ENCODE data around the gene DYRK3. TPM values are rescaled to one million over a fixed set of nuclear protein-coding genes. Genes with fewer than 3 reads are reported as not detected.

Gene DYRK3
- total RNA-seq, 1 donor: 11.0 TPM

DNA sequence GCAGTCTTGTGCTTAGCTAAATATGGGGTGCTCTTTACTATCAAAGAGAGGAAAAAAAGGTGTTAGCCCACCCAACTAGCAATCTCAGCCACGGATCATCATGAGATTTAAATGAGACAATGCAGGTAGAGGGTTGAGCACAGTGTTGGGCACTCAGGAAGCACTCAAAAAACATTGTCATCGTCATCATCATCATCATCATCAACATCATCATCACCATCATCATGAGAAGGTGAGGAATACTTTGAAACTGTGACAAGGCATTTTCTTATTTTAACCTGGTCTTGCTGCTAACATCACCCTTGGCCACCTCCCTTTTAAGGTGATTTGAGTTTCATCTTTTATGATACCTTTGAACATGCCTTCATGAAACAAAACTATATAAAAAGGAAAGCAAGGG, 46.0 kb downstream of the DYRK3 start:
- no peak for DNase-seq (ENCODE audit: low read depth in 2 of 3, low spot score in 2 of 3)

DNA sequence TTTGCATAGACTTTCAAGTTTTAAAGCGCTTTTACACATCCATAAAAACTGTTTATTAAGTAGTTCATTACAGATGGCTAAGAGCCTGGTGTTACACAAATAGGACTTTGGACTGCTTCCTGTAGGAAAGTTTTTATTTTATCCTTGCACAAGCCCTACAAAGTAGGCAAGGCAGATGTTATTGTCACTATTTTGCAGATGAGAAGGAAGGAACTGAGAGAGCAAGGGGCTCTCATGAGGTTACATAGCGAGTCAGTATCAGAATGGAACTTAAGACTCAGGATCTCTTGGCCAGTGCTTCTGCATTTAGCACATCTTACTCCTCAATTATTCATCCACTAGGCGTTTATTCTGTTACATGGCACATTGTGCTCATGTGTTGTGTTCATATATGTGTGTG, 46.8 kb downstream of the DYRK3 start:
- DNase-seq (ENCODE audit: low read depth in 2 of 3, low spot score in 2 of 3): no peak

DNA sequence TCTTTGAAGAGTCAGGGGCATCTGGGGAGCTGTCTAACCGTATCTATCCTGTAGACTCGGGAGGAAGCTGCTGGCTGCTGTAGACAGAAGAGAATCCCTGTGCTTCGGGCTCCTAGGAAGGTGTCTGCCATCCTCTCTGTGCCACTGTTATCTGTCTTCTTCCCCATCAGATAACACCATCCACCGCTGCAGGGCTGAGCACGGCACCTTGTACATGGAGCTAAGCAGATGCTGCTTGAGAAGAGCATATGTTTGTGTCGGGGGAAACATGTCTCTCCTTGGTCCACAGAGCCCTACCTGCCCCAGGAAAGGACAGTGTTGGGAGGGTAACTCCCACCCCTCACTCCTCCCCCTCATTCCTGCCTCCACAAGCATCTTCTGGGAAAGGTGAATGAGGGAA, 48.0 kb downstream of the DYRK3 start:
- no peak for DNase-seq (ENCODE audit: low read depth in 2 of 3, low spot score in 2 of 3)

DNA sequence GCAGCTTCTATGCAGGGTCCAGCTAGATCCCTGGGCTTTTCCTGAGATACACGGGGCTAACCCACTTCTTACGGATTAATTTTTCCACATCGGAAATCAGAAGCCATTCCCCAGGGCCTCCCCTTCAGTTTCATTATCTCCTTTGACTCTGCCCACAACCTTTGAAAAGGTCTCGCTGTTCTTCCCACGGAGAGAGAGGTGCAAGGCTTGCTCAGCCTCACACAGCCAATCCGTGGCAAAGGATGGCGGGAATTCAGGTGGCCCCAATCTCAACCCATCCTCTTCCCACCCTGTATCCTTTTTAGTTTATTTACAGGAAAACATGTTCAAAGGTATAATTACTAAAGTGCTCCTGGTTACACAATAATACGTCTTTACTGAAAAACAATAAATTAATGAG, 48.7 kb downstream of the DYRK3 start:
- DNase-seq (ENCODE audit: low read depth in 2 of 3, low spot score in 2 of 3): no peak

DNA sequence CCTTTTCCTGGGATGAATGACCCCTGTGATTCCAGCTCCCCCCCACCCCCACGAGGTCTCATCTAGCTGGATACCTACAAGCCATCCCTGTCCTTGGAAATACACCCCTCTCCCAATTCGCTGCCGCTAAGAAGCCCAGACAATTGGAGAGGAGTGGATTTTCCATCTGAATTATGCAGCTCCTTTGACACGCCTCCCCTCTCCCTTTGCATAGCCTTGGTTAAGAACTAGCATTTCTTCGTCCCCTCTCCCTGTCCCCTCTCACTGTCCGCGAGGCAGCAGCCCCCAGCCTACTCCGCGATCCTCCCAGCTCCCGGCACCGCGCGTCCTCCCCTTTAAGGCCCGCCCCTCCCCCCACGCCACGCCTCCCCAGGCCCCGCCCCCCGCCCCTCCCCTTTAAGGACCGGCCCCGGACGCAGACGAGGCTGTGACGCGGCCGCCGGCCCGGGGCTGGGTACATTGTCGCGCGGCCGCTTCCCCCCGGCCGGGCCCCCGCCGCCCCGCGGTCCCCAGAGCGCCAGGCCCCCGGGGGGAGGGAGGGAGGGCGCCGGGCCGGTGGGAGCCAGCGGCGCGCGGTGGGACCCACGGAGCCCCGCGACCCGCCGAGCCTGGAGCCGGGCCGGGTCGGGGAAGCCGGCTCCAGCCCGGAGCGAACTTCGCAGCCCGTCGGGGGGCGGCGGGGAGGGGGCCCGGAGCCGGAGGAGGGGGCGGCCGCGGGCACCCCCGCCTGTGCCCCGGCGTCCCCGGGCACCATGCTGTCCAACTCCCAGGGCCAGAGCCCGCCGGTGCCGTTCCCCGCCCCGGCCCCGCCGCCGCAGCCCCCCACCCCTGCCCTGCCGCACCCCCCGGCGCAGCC, 49.4 kb downstream of the DYRK3 start, which contains the start of gene MAPKAPK2:
Gene MAPKAPK2, plus strand, starts transcription at position 428 of the 856 bp plus-strand sequence. Its CDS starts 325 bp downstream, at position 753.
- peak; percentile 57 to 82 (median 75) for DNase-seq (ENCODE audit: low read depth in 2 of 3, low spot score in 2 of 3)

DNA sequence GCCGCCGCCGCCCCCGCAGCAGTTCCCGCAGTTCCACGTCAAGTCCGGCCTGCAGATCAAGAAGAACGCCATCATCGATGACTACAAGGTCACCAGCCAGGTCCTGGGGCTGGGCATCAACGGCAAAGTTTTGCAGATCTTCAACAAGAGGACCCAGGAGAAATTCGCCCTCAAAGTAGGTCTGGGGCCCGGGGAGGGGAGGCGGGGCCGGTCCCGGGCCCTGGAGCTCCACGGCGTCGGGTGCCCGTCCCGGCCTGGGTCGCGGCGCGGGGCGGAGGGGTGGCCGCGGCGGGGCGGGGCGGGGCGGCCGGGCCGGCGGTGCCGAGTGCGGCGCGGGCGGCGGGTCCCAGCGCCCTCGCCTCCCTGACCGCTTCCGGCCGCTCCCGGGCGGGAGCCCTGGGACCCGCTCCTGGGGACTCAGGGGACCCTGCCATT, 50.0 kb downstream of the DYRK3 start:
- DNase-seq (ENCODE audit: low read depth in 2 of 3, low spot score in 2 of 3): peak in 2 of 3 donors; percentile 31 to 48

DNA sequence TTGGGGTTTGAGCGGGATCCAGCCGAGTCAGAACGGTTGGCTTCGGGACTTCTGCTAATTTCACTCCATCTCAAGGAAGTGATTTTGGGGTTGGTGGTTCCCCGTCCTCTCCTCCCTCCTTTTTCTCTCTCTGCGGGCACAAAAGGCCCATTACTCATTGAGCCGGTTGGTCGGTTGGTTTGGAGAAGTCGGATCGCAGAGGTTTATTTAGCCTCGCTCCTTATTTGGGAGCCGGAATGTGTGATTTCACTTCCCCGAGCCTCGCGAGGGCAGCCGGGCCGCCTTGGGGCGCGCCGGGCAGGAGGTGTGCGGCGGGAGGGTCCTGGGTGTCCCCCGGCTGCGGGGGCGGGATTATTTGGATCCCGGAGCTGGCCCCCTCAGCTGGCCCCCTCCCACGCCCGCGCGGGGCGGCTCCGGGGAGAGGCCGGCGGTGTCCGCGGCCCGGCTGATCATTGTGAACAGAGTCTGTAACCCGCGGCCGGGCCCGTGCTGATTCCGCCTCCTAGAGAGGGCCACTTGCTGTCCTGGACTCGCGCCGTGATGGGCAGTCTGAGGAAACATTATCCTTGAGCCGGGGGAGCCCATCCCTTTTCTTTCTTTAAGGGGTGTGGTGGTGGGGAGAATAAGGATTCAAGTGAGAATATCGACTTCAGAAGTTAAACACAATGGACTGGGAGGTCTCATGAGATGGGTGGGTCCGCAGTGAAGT, 50.6 kb downstream of the DYRK3 start:
- DNase-seq (ENCODE audit: low read depth in 2 of 3, low spot score in 2 of 3): peak; percentile 29 to 97 (median 90)

DNA sequence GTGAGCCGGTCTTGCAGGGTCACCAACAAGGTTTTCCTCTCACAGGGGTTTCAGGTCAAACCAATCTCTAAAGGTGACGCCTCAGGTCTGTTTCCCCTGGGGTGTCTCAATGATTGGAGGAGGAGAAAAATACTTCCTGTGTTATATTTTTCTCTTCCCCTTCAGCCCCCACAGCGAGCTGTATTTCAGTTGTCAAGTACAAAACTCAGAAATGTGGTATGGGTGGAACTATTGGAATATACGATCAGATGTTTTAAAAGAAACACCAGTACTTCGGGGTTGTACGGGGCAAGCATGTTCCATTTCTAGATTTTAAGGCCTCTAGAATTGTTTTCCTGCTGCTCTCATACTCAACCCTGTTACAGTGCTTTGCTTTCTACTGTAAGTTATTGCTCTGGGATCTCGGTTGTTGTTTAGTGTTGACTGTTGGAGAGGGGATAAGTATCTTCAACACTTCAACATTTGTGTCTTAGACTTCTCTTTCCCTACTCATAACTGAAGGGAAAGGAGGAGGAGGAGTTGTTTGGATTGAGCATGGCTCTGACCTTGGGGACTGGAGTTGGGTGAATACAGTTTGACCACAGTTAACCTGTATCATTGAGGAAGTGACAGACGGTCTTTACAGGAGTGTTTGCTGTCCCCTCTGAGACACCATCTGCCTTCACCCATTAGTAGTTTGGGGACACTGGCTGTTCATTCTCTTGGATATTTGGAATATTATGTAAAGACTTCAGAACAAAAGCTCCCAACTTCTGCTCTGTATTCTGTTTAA, 51.3 kb downstream of the DYRK3 start:
- peak in 1 of 3 donors; percentile 43 for DNase-seq (ENCODE audit: low read depth in 2 of 3, low spot score in 2 of 3)

DNA sequence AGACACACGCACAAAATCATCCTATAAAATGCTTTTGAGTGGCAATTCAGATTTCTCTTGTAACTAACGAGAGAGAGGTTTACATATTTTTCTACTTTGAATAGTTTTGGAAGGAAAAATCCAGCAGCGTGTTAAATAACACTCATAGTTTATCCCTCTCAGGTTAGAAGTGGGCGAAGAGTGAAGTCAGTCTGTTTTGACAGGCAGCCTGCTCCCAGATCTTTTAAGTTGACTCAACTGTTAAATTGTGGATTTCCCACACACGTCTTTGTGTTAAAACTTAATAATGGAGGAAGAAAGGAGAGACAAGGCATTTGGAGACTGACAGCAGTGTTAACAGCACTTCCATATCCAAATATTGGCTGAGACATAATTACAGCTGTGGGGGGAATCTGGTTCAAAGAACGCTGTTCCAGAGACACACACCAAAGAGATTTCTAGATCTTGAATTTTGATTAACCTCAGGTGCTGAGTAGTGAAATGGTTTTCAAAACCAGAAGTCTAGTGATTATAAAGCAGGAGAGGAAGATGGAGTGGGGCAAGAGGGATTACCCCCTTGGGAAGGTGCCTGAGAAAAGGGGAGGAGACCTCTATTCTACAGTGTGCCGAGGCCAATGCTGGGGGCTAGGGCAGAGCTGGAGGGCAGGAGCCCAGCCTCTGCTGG, 52.0 kb downstream of the DYRK3 start:
- DNase-seq (ENCODE audit: low read depth in 2 of 3, low spot score in 2 of 3): no peak

DNA sequence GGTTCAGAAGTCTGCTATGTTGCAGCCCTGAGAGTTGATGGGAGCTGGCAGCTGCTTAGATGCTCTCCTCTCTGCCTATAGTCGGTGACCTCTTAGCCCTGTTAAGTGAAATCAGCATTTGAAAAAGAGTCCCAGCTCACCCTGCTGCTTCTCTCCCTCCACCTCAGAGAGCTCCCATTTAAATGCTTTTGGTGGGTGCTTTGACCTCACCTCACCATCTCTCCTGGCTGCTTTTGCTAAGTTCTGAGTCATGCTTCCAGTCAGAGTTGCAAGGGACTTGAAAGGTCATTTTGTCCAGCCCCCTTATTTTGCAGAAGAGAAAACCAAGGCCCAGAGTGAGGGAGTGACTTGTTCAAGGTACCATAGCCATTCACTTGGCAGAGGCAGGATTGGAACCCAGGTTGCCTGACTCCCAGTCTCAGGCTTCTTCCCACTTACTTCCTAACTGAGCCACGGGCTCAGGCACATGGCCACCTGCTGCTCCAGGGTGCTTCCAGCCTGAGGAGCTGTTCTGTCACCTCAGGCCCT, 52.6 kb downstream of the DYRK3 start:
- no peak for DNase-seq (ENCODE audit: low read depth in 2 of 3, low spot score in 2 of 3)

DNA sequence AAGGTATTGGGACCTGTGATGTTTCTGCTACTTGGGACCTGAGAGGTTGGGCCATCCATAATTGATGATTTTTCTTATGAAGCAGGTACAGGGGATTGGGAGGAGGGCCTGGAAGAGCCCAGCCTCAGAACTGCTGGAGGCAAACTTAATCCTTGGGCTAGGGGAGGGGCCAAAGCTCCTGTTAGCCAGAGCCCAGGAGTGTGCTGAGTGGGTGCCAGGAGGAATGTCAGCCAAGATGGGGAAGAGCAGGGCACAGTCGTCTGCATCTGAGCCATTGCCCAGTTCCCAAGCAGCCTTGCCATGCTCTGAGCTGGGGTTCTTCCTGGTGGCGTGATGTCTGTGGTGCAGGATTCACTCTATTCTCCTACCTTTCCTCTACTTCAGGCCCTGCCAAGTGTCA, 55.2 kb downstream of the DYRK3 start:
- no peak for DNase-seq (ENCODE audit: low read depth in 2 of 3, low spot score in 2 of 3)

DNA sequence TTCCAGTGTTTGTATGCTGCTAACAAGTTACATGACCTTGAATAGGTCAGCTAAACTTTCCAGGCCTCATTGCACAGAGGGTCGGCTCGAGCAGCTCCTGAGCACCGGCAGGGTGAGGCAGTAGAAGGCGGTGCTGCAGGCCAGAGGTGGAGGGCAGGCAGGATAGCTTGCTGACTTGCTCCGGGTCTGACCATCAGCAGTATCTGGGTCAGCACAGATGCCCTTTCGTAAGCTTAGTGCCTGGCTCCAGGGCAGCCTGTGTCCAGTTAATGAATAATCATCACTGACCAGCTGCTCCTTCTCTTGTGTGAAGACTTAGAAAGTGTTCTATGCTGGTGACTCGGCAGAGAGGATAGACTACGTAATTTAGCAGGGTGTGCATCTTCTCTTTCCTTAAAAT, 56.3 kb downstream of the DYRK3 start:
- no peak for DNase-seq (ENCODE audit: low read depth in 2 of 3, low spot score in 2 of 3)

DNA sequence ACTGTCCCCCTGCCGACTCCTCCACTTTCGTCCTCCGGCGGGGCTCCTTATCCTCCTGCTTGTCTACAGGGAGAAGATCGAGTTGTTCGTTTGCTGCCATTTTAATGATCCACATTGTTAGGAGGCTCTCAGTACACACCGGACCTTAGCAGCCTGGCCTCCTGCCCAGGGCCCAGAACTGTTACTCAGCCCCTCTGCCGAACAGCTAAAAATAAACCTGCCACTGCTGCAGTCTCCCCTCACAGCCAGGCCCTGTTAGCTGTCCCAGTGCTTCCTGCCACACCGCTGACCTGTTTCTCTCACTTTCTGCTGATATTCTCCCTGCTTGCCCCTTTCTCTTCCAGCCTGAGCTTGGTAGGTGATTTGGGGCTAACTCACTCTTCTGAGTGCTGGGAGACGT, 57.7 kb downstream of the DYRK3 start:
- DNase-seq (ENCODE audit: low read depth in 2 of 3, low spot score in 2 of 3): no peak

DNA sequence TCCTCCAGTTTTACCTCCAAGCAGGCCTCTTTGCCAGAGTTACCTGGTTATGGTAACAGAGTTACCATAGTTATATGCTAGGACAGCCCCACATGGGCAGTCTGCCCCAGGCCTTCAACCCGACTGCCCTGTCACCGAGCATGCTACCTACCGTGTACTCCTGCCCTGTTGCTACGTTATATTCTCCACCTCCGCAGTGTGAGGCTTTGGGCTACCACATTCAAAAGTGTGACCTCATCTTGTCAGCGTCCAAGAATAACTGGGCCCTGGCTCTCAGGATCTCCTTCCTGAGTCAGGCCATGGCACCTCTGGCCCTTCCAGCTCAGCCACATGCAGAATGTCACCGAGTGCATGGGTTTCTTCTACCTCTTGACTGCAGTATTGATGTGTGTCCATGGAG, 58.3 kb downstream of the DYRK3 start:
- DNase-seq (ENCODE audit: low read depth in 2 of 3, low spot score in 2 of 3): no peak

DNA sequence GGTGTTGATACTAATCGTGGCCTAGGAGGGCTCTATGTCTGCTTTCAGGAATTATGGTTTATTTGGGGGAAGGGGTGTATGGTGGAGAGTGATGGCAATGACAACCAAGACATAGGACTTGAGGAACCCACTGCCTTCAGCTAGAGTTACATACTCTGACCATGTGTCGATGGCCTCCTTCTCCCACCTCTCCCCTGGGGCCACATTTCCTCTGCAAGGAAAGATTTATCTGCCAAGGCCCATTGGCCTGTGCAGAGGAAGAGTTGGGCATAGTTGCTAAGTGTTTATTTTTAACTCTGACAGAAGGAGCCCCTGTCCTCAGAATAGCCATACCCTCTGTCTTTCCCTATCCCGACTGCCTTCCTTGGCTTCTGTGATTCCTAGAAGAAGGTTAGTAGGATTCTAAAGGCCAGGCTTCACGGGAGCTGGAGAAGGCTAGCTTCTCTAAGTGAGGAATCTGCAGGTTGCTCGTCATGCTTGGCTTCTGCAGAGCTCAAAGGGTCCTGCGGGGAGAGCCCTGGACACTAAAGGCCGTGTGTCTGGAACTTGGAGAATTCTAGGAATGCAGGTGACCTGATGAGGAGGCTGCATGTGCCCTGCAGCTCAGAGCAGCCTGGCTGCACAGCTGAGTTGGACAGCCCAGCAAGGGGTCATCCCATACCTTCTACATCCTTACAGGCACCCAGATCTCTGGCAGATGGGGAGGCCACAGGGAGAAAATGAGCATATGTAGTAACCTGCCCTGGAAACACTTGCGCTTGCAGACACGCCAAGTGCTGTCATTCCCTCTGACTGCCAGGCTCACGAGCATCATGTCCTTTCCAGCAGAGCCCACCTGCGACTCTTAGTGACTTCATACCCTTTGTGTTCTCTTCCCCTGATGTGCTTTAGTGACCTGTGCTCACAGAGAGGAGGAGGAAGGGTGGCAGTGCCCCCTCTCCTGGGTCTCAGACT, 59.1 kb downstream of the DYRK3 start:
- no peak for DNase-seq (ENCODE audit: low read depth in 2 of 3, low spot score in 2 of 3)

DNA sequence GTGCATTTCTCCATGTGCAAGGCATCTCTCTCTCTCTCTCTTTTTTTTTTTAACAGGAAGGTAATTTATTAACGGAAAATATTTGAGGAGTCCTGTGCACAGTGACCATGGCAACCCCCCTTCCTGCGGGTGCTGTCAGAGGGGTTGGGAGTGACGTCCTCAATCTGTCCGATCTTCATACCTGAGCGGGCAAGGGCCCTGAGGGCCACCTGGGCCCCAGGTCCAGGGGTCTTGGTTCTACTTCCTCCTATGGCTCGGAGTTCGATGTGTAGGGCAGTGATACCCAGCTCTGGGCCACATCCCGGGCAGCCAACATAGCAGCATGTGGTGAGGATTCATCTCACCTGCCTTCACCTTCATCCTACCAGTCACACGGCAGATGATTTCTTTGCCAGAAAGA, 60.4 kb downstream of the DYRK3 start:
- no peak for DNase-seq (ENCODE audit: low read depth in 2 of 3, low spot score in 2 of 3)

DNA sequence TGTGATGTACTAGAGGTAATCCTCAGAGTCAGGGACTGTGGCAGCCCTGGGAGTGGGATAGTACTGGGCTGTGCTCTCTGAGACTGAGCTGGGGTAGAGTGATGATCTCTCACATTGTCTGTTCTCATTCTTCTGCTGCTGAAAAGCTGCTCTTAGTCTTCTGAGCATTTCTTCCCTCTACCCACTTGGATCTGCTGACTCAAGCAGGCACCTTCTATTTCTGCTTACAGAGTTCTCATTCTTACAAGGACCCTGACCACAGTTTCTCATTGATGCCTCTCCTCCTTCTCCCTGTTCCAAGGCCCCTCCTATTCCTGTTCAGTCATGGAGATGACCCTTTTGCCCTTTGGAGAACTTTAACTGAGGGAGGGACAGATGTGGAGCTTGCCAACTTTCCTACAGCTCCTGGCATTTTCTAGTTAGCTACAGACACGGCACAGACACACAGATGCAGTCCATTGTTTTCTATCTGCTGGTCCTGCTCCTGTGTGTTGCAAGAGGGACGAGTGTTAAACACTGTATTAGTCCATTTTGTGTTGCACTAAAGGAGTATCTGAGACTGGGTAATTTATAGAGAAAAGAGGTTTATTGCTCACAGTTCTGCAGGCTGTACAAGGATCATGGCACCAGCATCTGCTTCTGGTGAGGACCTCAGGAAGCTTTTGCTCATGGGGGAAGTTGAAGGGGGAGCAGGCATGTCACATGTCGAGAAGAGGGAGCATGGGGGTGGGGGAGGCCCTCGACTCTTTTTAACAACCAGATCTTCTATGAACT, 61.7 kb downstream of the DYRK3 start:
- DNase-seq (ENCODE audit: low read depth in 2 of 3, low spot score in 2 of 3): no peak

DNA sequence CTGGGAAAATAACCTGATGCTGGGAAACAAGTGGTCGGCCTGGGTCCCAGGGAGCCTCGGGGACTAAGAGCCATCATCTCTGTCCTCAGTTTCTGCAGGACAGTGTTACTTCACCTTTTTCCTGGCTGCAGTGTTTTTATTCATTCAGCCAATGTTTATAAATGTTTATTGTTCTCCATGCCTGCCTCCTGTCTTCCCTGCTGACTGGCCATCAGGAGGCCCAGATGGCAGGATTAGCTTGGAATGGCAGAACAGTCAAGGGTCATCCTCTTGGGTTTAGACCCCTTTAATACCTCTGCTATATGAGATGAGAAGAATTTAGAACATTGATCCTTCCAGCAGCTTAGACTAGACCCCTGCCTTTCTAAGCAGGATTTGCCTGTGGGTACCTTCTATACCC, 62.7 kb downstream of the DYRK3 start:
- no peak for DNase-seq (ENCODE audit: low read depth in 2 of 3, low spot score in 2 of 3)

All from hematopoietic multipotent progenitor cell (in vitro differentiated cells).